ENCODE results near the gene ZCCHC7. TPM values are rescaled to one million over a fixed set of nuclear protein-coding genes. Genes with fewer than 3 reads are reported as not detected.

The ZCCHC7 gene
- total and polyA plus RNA-seq, 2 donors (not counting 3 experiments of a cell fraction or from before 2014, with no cell fraction given) = 7.4 to 14.8 TPM

- Histone ChIP-seq H3K79me2 (ENCODE audit: control insufficient read depth, insufficient read depth, low read length) (no peaks in the 10 kb centered on the region), H3K4me1 (ENCODE audit: control insufficient read depth, extremely low read depth, insufficient read depth, low read length) (no peaks in the 10 kb centered on the region), H3K36me3 (ENCODE audit: control insufficient read depth in 2 of 2, extremely low read depth in 1 of 2, insufficient read depth in 2 of 2, low read length in 2 of 2) (no peaks in the 10 kb centered on the region), H3K9me3 (replicated peaks; ENCODE audit: control insufficient read depth, insufficient read depth, low read length) (no peaks in the 10 kb centered on the region), H3K9ac (replicated peaks; ENCODE audit: extremely low read depth, insufficient read depth, low read length) (no peak overlapping the region), H4K20me1 (replicated peaks; ENCODE audit: control insufficient read depth, extremely low read depth, insufficient read depth, low read length) (no peaks in the 10 kb centered on the region), H3K9me1 (replicated peaks; ENCODE audit: control insufficient read depth, extremely low read depth, insufficient read depth, low read length) (no peaks in the 10 kb centered on the region), H3K4me3 (replicated peaks in 1 of 3; ENCODE audit: insufficient read depth in 1 of 3, low read depth in 1 of 3, low read length in 3 of 3) (no peak overlapping the region), H3K4me2 (ENCODE audit: insufficient read depth, low read length) (no peak overlapping the region), H3K27ac (ENCODE audit: insufficient read depth, low read depth, low read length) (no peak overlapping the region), H2AFZ (ENCODE audit: low read depth, low read length) (no peak overlapping the region), H3K27me3 (ENCODE audit: control insufficient read depth in 2 of 2, insufficient read depth in 2 of 2, low read length in 2 of 2) (no peaks in the 10 kb centered on the region)
- intact Hi-C loops (cut with micrococcal nuclease) = no loop called here
- BruUV-seq (replicated peaks) = no TSS peak
- CTCF ChIA-PET = no interaction called here
- peak; percentile 15 for FAIRE-seq
- dilution Hi-C loops (cut with MboI; ENCODE audit: extremely low pct_ligation_motif_present, low sequenced_read_pairs) = no loop called here
- DNase-seq (ENCODE audit: low read depth, low spot score) = no peak
- no peak for TF ChIP-seq MAX (IDR thresholded peaks at IDR 0.05; ENCODE audit: insufficient read depth, insufficient read length)
- TF ChIP-seq CTCF (IDR thresholded peaks at IDR 0.05; ENCODE audit: extremely low read depth in 1 of 2, insufficient read depth in 1 of 2, low read depth in 1 of 2, low read length in 2 of 2) = no peak
- POLR2A ChIA-PET = no interaction called here
Observed at GRCh38 chr9:37156781-37157356, 36.5 kb downstream of the ZCCHC7 start.

- no peaks in the 10 kb centered on the region for H3K9me1 ChIP-seq (replicated peaks; ENCODE audit: control insufficient read depth, extremely low read depth, insufficient read depth, low read length)
- FAIRE-seq = no peak
- POLR2A ChIA-PET = no interaction called here
Observed at GRCh38 chr9:37157726-37158377, 37.5 kb downstream of the ZCCHC7 start.

More at GRCh38 chr9:37157726-37158377, 37.5 kb downstream of the ZCCHC7 start:
- BruUV-seq (replicated peaks) = no TSS peak
- TF ChIP-seq GATA2 (IDR thresholded peaks at IDR 0.05; ENCODE audit: insufficient read depth, insufficient read length, low read depth, low read length) (no peak), MAX (IDR thresholded peaks at IDR 0.05; ENCODE audit: insufficient read depth, insufficient read length) (no peak), JUN (IDR thresholded peaks at IDR 0.05; ENCODE audit: borderline replicate concordance, insufficient read depth, insufficient read length, low read depth) (no peak), POLR2AphosphoS5 (IDR thresholded peaks at IDR 0.05; ENCODE audit: insufficient read depth, low read depth, low read length) (no peak), CTCF (IDR thresholded peaks at IDR 0.05; ENCODE audit: extremely low read depth in 1 of 2, insufficient read depth in 1 of 2, low read depth in 1 of 2, low read length in 2 of 2) (no peak), MYC (IDR thresholded peaks at IDR 0.05; ENCODE audit: low read depth, low read length) (no peak), FOS (IDR thresholded peaks at IDR 0.05; ENCODE audit: borderline replicate concordance, insufficient read depth, low read length) (no peak), EZH2 (IDR thresholded peaks at IDR 0.05; ENCODE audit: borderline replicate concordance, low read depth, low read length, severe bottlenecking) (no peak), POLR2A (IDR thresholded peaks at IDR 0.05; ENCODE audit: low read depth, low read length) (no peak)
- Histone ChIP-seq H3K9ac (replicated peaks; ENCODE audit: extremely low read depth, insufficient read depth, low read length) (no peak overlapping the region), H4K20me1 (replicated peaks; ENCODE audit: control insufficient read depth, extremely low read depth, insufficient read depth, low read length) (no peaks in the 10 kb centered on the region), H3K27ac (ENCODE audit: insufficient read depth, low read depth, low read length) (no peak overlapping the region), H3K4me2 (ENCODE audit: insufficient read depth, low read length) (no peak overlapping the region), H3K4me1 (ENCODE audit: control insufficient read depth, extremely low read depth, insufficient read depth, low read length) (no peaks in the 10 kb centered on the region), H3K4me3 (replicated peaks in 1 of 3; ENCODE audit: insufficient read depth in 1 of 3, low read depth in 1 of 3, low read length in 3 of 3) (no peak overlapping the region), H3K9me3 (replicated peaks; ENCODE audit: control insufficient read depth, insufficient read depth, low read length) (no peaks in the 10 kb centered on the region), H2AFZ (ENCODE audit: low read depth, low read length) (no peak overlapping the region), H3K36me3 (ENCODE audit: control insufficient read depth in 2 of 2, extremely low read depth in 1 of 2, insufficient read depth in 2 of 2, low read length in 2 of 2) (no peaks in the 10 kb centered on the region), H3K27me3 (ENCODE audit: control insufficient read depth in 2 of 2, insufficient read depth in 2 of 2, low read length in 2 of 2) (no peaks in the 10 kb centered on the region), H3K79me2 (ENCODE audit: control insufficient read depth, insufficient read depth, low read length) (no peaks in the 10 kb centered on the region)
- dilution Hi-C loops (cut with MboI; ENCODE audit: extremely low pct_ligation_motif_present, low sequenced_read_pairs) = no loop called here
- CTCF ChIA-PET = no interaction called here
- intact Hi-C loops (cut with micrococcal nuclease) = no loop called here
- DNase-seq (ENCODE audit: low read depth, low spot score) = no peak
